Activated CD4-positive, CD25-positive, alpha-beta regulatory T cell treated with anti-CD3 and anti-CD28 coated beads, Interleukin-2, amount 50 U/mL, for 16 hours (primary cell): ENCODE results near the gene GJA10.
"Not testable (repeated sequence)": the region's sequence is repeated elsewhere in the genome, so short reads cannot be mapped to it uniquely, and the experiment has no call there.

Source experiments
- DNase-seq: peaks from one replicate; pipeline ENCODE4 v3.0.0-alpha.2; 2020; ENCODE audit warnings: low read depth, low spot score

The GJA10 gene

GRCh38 chr6:89894169-89894568, at the start of gene GJA10:
Gene GJA10 (plus strand): TSS chr6:89894469. CDS start chr6:89894469, 0 bp downstream.
- no peak for DNase-seq

- DNase-seq: not testable (repeated sequence)
Measured at GRCh38 chr6:89847513-89847912, 46.8 kb upstream of the GJA10 start.

GRCh38 chr6:89853068-89853467, 41.2 kb upstream of the GJA10 start:
- no peak for DNase-seq

- DNase-seq: no peak
Measured at GRCh38 chr6:89858041-89858440, 36.2 kb upstream of the GJA10 start.

- DNase-seq: no peak
Measured at GRCh38 chr6:89859744-89860143, 34.5 kb upstream of the GJA10 start.

GRCh38 chr6:89862273-89862672, 32.0 kb upstream of the GJA10 start:
- DNase-seq: no peak

GRCh38 chr6:89862698-89863097, 31.6 kb upstream of the GJA10 start:
- DNase-seq: no peak

- no peak for DNase-seq
Measured at GRCh38 chr6:89866024-89866678, 28.1 kb upstream of the GJA10 start.

- DNase-seq: no peak
Measured at GRCh38 chr6:89873721-89874120, 20.5 kb upstream of the GJA10 start.

GRCh38 chr6:89874438-89874837, 19.8 kb upstream of the GJA10 start:
- no peak for DNase-seq

- DNase-seq: no peak
Measured at GRCh38 chr6:89886378-89887120, 7.7 kb upstream of the GJA10 start.

- no peak for DNase-seq
Measured at GRCh38 chr6:89887452-89888137, 6.7 kb upstream of the GJA10 start.

- no peak for DNase-seq
Measured at GRCh38 chr6:89888138-89888514, 6.1 kb upstream of the GJA10 start.

- DNase-seq: no peak
Measured at GRCh38 chr6:89888871-89889270, 5.4 kb upstream of the GJA10 start.

- DNase-seq: not testable (repeated sequence)
Measured at GRCh38 chr6:89890845-89891528, 3.3 kb upstream of the GJA10 start.

GRCh38 chr6:89892577-89892976, 1.7 kb upstream of the GJA10 start:
- DNase-seq: not testable (repeated sequence)

- no peak for DNase-seq
Measured at GRCh38 chr6:89895276-89895874, 1.1 kb downstream of the GJA10 start.

GRCh38 chr6:89910001-89910901, 16.0 kb downstream of the GJA10 start:
- DNase-seq: not testable (repeated sequence)

GRCh38 chr6:89910902-89911240, 16.6 kb downstream of the GJA10 start:
- DNase-seq: no peak

- DNase-seq: no peak
Measured at GRCh38 chr6:89916136-89916920, 22.1 kb downstream of the GJA10 start.
